ENCODE results near the gene SPDYA. TPM values are rescaled to one million over a fixed set of nuclear protein-coding genes. Genes with fewer than 3 reads are reported as not detected.

The SPDYA gene
- total RNA-seq, 1 experiment from 2014 or later, result 0.69 TPM

DNA sequence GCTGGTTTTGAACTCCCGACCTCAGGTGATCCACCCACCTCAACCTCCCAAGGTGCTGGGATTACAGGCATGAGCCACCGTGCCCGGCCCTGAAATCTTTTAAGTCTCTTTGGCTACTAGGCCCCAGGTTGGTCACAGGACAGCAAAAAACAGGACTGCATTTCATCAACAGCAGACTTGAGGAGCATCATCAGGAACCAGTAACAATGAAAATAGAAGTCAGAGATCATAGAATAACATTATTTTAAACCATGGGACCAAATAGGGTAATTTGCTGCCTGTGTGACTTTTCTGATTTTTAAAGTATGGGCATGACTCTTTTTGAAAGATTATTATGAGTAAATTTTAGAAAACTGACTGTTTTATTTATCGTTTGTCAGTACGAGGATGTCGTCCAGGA is 34.2 kb upstream of the SPDYA start:
- ChIA-PET POLR2A (ENCODE audit: unreplicated experiment) (no interaction called here), CTCF (no interaction called here)
- peaks cover 41% of the 10 kb centered on the region for H3K36me3 ChIP-seq (ENCODE audit: low read depth, low read length)
- H3K27ac ChIP-seq (ENCODE audit: low read length), result no peak overlapping the region
- peaks cover 10% of the 10 kb centered on the region; the same call in 1 of the 2 replicates for H3K4me1 ChIP-seq (ENCODE audit: insufficient read depth, low read length)
- H3K9ac ChIP-seq (ENCODE audit: low read length), result no peak overlapping the region
- H3K9me3 ChIP-seq (ENCODE audit: low read length), result no peaks in the 10 kb centered on the region
- no peak overlapping the region for H2AFZ ChIP-seq (ENCODE audit: low read length)
- no peak for ATAC-seq
- no peak overlapping the region for H3K4me3 ChIP-seq (ENCODE audit: low read length)
- no TSS peak for BruUV-seq (replicated peaks)
- no peaks in the 10 kb centered on the region for H3K9me2 ChIP-seq (replicated peaks; ENCODE audit: low read length)
- TF ChIP-seq CTCF (conservative IDR thresholded peaks at IDR 0.05; ENCODE audit: low read depth, low read length) (no peak), EZH2phosphoT487 (IDR thresholded peaks at IDR 0.05; ENCODE audit: borderline replicate concordance, low read length) (no peak), EZH2 (IDR thresholded peaks at IDR 0.05; ENCODE audit: low read length, unreplicated experiment) (no peak)
- no peaks in the 10 kb centered on the region for H3K27me3 ChIP-seq (ENCODE audit: low read length)
- no peak for DNase-seq
- intact Hi-C loops (cut with micrococcal nuclease), result no loop called here
- H3K4me2 ChIP-seq (ENCODE audit: low read length), result no peak overlapping the region
- peaks cover 54% of the 10 kb centered on the region for H4K20me1 ChIP-seq (ENCODE audit: low read length)
- H3F3A ChIP-seq (ENCODE audit: low read length, unreplicated experiment), result peaks cover 4% of the 10 kb centered on the region
- H3K79me2 ChIP-seq (ENCODE audit: low read length), result peaks cover 87% of the 10 kb centered on the region

DNA sequence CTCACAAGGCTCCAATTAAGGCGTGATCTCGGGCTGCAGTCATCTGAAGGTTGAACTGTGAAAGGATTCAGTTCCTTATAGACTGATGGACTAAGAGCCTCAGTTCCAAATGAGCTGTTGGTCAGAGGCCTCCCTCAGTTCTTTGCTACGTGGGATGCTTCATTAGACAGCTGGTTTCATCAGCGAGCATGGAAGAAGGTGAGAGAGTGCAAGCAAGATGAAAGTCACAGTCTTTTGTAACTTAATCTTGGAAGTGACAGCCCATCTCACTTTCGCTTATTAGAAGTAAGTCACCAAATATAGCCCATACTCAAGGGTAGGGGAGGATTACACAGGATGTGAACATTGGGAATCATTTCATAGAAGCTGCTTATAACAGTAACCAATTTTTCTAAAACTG is 32.2 kb upstream of the SPDYA start:
- Histone ChIP-seq H3K4me3 (ENCODE audit: low read length) (no peak overlapping the region), H3K79me2 (ENCODE audit: low read length) (peaks cover 67% of the 10 kb centered on the region), H3K36me3 (ENCODE audit: low read depth, low read length) (peaks cover 57% of the 10 kb centered on the region), H3K4me2 (ENCODE audit: low read length) (no peak overlapping the region), H4K20me1 (ENCODE audit: low read length) (peaks cover 41% of the 10 kb centered on the region), H3K27ac (ENCODE audit: low read length) (no peak overlapping the region), H3K9me2 (replicated peaks; ENCODE audit: low read length) (no peaks in the 10 kb centered on the region), H2AFZ (ENCODE audit: low read length) (no peak overlapping the region), H3K9me3 (ENCODE audit: low read length) (no peaks in the 10 kb centered on the region), H3F3A (ENCODE audit: low read length, unreplicated experiment) (peaks cover 1% of the 10 kb centered on the region), H3K9ac (ENCODE audit: low read length) (no peak overlapping the region), H3K4me1 (ENCODE audit: insufficient read depth, low read length) (no peaks in the 10 kb centered on the region), H3K27me3 (ENCODE audit: low read length) (no peaks in the 10 kb centered on the region)
- TF ChIP-seq CTCF (conservative IDR thresholded peaks at IDR 0.05; ENCODE audit: low read depth, low read length), result no peak
- ChIA-PET CTCF (interaction anchor here (0.6 kb wide), 1 partner anchor 184 kb away, joined by 3 read pairs; no protein-coding TSS in a partner anchor), POLR2A (ENCODE audit: unreplicated experiment) (interaction anchor here (0.6 kb wide), 1 partner anchor 15 kb away, joined by 3 read pairs; no protein-coding TSS in a partner anchor)
- TSS peak; percentile 4 for BruUV-seq (replicated peaks)
- intact Hi-C loops (cut with micrococcal nuclease), result no loop called here
- no peak for ATAC-seq
- DNase-seq, result no peak

DNA sequence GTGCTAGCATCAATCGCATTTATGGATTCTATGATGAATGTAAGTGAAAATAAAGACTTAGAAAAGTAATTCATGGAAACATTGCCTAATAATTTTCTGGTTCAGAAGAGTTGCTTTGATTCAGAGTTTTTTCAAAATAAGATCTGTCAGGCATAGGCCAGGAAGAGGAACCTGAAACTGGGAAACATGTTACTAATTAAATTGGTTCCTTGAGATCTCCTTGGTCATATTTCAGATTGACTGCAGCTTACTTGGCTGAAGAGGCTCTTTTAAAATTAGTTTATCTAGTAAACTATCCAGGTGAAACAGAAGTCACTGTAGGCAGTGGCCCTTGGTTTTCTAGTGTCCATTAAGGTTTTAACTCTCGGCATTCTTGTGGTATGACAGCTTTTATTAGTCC is 31.6 kb upstream of the SPDYA start:
- DNase-seq, result no peak
- TF ChIP-seq EZH2phosphoT487 (IDR thresholded peaks at IDR 0.05; ENCODE audit: borderline replicate concordance, low read length) (no peak), CTCF (conservative IDR thresholded peaks at IDR 0.05; ENCODE audit: low read depth, low read length) (no peak), EZH2 (IDR thresholded peaks at IDR 0.05; ENCODE audit: low read length, unreplicated experiment) (no peak)
- no peak overlapping the region for H2AFZ ChIP-seq (ENCODE audit: low read length)
- POLR2A ChIA-PET (ENCODE audit: unreplicated experiment), result interaction anchor here (0.6 kb wide), 1 partner anchor 15 kb away, joined by 3 read pairs; no protein-coding TSS in a partner anchor
- H3K4me3 ChIP-seq (ENCODE audit: low read length), result no peak overlapping the region
- peaks cover 61% of the 10 kb centered on the region for H3K79me2 ChIP-seq (ENCODE audit: low read length)
- H3K9me3 ChIP-seq (ENCODE audit: low read length), result no peaks in the 10 kb centered on the region
- CTCF ChIA-PET, result interaction anchor here (0.6 kb wide), 1 partner anchor 185 kb away, joined by 3 read pairs; no protein-coding TSS in a partner anchor
- no TSS peak for BruUV-seq (replicated peaks)
- no peaks in the 10 kb centered on the region for H3K9me2 ChIP-seq (replicated peaks; ENCODE audit: low read length)
- no peak overlapping the region for H3K4me2 ChIP-seq (ENCODE audit: low read length)
- H3F3A ChIP-seq (ENCODE audit: low read length, unreplicated experiment), result no peaks in the 10 kb centered on the region
- intact Hi-C loops (cut with micrococcal nuclease), result no loop called here
- H3K27me3 ChIP-seq (ENCODE audit: low read length), result no peaks in the 10 kb centered on the region
- no peak overlapping the region for H3K27ac ChIP-seq (ENCODE audit: low read length)
- H3K9ac ChIP-seq (ENCODE audit: low read length), result no peak overlapping the region
- no peaks in the 10 kb centered on the region for H3K4me1 ChIP-seq (ENCODE audit: insufficient read depth, low read length)
- ATAC-seq, result no peak
- H4K20me1 ChIP-seq (ENCODE audit: low read length), result peaks cover 34% of the 10 kb centered on the region
- H3K36me3 ChIP-seq (ENCODE audit: low read depth, low read length), result peaks cover 61% of the 10 kb centered on the region
